Upper lobe of left lung (tissue), 4 donors: ENCODE measurements around the gene SCO2.

ENCODE experiments used
- CTCF ChIP-seq, 6 experiments: fragments of 450-650 bp in 4 of 6; fragments of 200-600 bp in 2 of 6; sonication (generic) in 2 of 6; IDR thresholded peaks; one replicate each; pipeline ENCODE4 v1.5.1; 2016 to 2019; ENCODE audit warnings: antibody characterized with exemption in 6 of 6
- EP300 ChIP-seq, 4 donors: sonication (generic); formaldehyde crosslinking; IDR thresholded peaks; one replicate each; pipeline ENCODE4 v1.5.1; 2017; ENCODE audit warnings: antibody characterized with exemption in 4 of 4, control low read depth in 2 of 4
- POLR2A ChIP-seq, 4 donors: fragments of 450-650 bp; IDR thresholded peaks; one replicate each; pipeline ENCODE4 v1.5.1; 2016 to 2017; ENCODE audit warnings: antibody characterized with exemption in 4 of 4, mild to moderate bottlenecking in 2 of 4
- POLR2AphosphoS5 ChIP-seq, 2 donors: sonication (generic); formaldehyde crosslinking; IDR thresholded peaks; one replicate each; pipeline ENCODE4 v1.5.1; 2017; ENCODE audit warnings: antibody characterized with exemption in 2 of 2

GRCh38 chr22:50483106-50483505 lies 42.3 kb downstream of the SCO2 start:
- TF ChIP-seq CTCF (IDR thresholded peaks at IDR 0.05): no peak
- TF ChIP-seq POLR2A (IDR thresholded peaks at IDR 0.05): no peak
- no peak for TF ChIP-seq POLR2AphosphoS5 (IDR thresholded peaks at IDR 0.05)
- no peak for TF ChIP-seq EP300 (IDR thresholded peaks at IDR 0.05)
